Stimulated activated CD4-positive, alpha-beta T cell treated with anti-CD3 and anti-CD28 coated beads, Interleukin-4, amount 100 ng/mL, for 24 hours (primary cell): Measurements from ENCODE around the gene SPEN.

ENCODE experiments used
- DNase-seq: peaks from one replicate; pipeline ENCODE4 v3.0.0-alpha.2; 2020

The SPEN gene

DNA sequence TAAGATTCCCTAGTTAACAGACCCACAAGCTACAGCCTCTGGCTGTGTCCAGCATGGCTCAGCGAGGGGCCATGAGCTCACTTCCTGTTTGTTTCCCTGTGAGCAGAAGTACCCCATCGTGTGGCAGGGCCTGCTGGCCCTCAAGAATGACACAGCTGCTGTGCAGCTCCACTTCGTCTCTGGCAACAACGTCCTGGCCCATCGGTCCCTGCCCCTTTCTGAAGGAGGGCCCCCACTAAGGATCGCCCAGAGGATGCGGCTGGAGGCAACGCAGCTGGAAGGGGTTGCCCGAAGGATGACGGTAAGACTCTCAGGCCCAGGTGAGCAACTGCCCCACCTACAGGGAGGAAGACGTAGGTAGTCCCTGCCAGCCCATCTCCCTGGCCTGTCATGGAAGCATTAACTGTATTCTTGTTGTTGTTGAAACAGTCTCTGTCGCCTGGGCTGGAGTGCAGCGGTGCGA lies 90.2 kb downstream of the SPEN start:
- DNase-seq: no peak

DNA sequence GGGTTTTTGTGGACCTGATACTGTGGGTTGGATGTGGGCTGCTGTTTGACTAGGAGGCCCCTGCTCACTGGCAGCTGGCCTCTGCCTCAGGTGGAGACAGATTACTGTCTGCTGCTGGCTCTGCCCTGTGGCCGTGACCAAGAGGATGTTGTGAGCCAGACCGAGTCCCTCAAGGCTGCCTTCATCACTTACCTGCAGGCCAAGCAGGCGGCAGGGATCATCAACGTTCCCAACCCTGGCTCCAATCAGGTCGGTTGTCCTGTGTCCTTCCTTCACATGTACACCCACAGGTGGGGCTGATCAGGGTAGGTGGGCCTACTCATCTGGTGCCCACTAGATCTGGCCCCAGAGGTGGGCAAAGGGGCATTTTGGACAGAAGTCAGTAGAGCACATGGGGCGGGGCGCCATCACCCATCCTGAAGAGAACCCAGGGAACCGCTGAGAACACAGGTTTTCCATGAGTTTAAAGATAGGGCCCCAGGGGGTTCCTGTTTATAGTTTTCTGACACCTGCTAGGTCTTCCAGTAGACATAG lies 91.2 kb downstream of the SPEN start:
- no peak for DNase-seq

DNA sequence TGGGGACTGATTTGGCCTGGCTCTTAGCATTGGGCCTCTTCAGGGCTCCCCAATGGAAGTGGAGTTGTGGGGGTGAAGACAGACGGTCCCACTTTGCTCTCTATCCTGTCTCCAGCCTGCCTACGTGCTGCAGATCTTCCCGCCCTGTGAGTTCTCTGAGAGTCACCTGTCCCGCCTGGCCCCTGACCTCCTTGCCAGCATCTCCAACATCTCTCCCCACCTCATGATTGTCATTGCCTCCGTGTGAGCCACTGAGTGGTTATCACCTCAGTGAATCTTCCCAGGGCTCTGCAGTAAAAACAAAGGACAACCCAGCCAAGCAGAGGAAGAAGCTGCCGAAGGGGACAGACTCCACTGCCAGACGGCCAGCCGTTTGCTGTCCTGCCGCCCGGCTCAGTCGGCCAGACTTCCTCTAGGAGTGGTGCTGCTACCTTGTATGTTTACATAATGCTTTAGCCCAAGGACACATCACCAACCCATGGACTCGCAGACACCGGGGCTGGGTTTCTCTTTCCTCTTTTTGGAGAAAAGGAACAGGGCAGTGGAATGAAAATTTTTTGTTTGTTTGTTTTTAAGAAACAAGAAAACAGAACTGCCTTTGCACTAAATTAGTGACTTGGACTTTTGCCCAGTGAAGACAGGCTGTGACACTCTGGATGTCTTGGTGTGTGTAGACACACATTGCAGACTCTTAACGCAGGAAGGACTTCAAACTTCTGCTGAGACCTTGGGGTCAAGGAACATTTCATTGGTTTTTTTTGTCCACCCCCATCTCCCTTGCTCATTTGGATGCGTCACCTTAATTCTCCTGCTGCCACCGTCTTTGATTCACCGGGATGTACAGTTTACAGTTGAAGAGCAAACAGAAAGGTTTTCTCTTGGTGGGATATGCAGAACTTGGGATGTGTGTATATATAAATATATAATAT lies 91.9 kb downstream of the SPEN start:
- DNase-seq: no peak

DNA sequence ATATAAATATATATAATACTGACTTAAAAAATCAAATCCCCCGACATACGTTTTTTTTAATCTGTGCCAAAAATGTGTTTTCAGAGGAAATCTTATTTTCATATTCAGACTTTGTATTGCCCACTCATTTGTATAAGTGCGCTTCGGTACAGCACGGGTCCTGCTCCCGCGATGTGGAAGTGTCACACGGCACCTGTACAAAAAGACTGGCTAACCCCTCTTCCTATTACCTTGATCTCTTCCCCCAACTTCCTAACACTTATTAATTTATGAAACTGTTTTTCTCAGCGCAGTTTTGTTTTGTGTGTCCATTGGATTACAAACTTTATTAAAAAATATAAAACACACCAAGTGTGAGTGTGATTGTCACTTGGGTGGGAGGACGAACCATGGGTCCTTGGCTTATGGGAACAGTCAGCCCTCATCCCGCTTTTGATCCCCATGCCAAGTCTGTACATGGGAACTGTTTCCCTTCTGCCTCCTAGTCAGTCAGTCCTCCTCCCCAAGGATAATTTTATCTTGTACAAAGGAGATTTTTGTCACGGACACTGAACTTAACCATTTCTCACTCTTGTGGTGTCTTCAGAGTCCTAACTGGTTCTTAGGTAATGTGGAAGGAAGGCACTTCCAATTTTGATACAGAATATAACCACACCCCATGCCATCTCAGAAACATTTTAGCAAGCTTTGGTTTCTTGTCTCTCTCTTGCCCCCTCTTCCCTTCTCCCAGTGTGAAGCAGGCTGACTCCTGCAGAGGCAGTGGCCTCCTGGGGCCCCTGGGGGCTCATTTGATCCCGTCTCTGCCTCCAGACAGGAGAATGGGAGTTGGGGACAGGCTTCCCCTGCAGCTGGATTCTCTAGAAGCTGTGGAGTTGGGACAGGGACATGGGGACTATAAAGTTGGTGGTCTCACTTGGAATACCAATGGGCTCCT lies 92.9 kb downstream of the SPEN start:
- DNase-seq: no peak

DNA sequence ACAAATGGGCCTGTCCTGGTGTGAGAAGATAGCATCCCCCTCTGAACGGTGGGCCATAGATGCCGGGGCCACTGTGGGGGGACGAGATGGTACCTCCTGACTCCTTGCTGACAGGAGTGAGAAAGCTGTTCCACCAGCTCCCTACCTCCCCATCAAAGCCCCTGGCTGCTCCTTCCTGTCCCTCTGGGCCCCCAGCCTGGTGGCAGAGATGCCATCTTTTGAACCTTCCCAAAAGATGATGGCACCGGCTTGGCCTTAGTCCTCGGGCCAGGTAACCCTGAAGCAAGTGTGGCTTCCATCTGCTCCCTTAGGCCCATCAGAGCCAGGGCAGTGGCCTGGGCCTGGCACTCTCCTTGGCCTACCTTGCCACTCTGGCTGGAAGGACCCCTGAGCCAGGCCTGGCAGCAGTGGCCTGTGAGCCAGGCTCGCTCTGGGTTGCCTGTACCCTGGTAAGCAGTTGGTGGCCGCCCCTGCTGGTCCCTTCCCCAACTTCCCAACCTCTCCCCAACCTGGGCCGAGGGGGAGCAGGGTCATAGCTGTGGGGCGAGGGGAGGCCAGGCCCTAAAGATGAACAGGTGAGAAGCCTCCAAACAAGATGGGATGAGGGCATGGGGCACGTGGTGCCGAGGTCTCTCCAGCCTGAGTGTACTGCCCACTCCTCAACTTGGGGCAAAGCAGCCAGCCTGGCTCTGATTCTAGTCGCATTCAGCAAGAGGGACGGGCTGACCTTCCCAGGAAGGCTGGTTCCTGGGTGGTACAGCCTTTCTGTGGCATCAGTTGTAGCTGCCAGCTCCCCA lies 93.7 kb downstream of the SPEN start:
- no peak for DNase-seq

DNA sequence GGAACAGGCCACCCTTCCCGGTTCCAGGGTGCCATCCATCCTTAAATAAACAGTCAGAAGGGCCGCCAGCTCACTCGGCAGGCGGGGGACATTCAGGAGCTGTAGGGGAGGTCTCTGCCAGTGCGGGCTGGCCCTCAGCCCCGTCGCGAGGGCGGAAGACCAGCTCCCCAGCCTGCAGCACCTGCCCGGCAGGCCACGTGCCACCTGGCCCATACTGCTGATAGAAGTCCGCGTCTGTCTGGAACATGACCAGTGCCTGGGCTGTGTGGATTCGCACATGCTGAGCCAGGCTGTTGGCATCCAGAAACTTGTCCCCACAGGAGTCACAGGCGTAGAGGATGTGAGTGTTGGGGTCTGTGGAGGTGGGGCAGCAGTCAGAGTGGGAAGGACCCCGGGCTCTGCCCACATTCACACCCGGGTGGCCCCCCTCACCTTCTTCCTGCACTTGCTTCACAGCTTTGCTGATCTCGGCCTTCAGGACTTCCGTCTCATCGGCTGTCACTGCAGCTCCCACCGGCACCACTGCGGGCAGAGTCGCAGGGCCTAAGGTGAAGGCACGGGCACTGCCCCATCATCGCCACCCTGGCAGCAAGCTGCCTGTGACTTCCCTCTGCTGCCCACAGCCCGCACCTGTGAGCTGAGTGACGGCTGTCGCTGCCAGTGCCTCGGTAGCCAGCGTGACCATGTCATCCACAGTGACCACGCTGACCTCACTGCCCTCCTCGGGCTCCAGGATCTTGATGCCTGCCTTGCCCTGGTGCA lies 94.6 kb downstream of the SPEN start:
- DNase-seq: no peak

DNA sequence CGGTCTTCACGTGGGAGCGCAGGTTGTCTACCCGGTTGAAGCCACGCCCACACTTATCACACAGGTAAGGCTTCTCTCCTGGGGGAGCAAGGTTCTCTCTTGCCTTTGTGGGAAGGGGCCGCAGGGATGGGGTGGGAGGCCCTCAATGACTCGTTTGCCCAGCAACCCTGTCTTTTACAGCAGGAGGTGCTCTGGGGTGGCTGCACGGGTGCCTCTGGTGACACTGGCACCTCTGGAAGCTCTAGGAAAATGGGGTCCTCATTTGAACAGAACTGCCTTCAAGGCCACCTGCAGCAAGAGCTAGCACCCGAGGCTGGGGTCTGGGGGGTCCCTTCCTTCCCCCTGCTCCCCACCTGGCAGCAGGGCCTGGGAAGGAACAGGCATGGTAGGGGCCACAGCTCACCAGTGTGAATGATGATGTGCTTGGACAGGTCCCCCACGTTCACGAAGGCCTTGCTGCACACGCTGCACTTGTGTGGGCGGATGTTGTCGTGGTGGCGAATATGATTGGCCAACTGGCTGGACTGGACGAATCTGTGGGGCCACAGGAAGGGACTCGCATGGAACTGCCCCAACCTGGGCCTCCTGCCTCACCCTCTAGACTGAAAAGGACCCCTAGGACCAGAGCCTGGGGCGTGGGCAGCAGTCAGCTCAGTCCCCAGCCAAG lies 95.3 kb downstream of the SPEN start:
- no peak for DNase-seq

DNA sequence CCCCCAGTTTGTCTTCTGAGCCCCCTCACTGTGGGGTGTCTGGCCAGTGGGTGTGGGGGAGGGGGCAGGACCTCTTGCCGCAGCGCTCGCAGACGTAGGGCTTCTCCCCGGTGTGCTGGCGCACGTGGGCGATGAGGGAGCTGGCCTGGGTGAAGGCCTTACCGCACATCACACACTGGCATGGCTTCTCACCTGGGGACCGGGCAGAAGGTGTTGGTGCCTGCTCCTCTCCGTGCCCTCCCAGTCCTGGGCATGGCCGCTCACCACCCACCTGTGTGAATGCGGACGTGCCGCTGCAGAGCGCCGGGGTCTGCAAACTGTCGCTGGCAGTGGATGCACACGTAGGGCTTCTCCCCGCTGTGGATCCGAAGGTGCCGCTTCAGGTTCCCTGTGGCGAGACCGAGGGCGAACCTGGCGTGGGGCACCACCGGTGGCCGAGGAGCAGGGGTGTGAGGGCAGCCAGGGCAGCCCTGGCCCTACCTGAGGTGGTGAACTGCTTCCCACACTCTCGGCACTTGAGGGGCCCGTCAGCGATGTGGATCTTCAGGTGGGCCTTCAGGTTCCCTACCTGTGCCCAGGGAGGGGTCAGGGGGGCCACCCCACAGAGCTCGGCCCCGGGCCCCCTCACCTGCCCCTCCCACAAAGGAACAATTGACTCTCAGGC lies 96.0 kb downstream of the SPEN start:
- no peak for DNase-seq

DNA sequence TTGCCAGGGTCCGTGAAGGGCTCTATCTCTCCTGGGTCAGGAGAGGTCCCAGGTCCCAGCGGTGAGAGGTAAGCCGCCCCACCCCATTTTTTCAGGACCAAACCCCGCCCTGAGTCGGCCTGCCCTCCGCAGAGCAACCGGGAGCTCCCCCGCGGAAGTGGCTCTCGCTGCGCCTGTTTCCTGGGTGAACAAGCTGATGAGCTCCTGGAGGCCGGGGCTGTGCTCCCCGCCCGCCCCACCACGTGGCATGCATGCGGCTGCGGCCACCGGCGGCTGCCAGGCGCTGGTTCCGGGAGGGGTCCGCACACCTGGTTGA lies 96.4 kb downstream of the SPEN start:
- no peak for DNase-seq

DNA sequence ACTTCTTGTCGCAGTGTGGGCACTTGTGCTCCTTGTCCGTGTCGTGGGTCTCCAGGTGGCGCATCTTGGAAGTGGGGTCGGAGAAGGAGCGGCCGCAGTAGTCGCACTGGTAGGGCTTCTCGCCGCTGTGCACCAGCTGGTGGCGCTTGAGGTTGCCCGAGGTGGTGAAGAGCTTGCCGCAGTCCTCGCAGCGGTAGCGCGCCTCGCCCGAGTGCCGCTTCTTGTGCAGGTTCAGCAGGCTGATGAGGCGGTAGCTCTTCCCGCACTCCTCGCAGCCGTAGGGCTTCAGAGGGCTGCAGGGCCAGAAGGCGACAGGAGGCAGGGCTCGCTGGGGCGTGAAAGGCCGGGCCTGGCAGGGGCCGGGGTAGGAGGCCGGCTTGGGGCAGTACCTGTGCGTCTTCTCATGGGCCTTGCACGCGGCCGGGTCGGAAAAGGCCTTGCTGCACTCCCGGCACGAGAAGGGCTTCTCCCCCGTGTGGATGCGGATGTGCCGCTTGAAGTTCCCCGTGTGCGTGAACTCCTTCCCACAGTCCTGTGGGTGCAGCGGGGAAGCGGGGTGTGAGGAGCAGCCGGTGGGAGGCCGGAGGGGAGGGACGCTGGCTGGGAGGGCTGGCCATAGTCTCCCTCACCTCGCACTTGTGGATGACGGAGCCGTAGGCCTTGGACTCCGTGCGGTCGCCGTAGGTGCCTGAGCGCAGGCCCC lies 97.0 kb downstream of the SPEN start:
- DNase-seq: no peak

DNA sequence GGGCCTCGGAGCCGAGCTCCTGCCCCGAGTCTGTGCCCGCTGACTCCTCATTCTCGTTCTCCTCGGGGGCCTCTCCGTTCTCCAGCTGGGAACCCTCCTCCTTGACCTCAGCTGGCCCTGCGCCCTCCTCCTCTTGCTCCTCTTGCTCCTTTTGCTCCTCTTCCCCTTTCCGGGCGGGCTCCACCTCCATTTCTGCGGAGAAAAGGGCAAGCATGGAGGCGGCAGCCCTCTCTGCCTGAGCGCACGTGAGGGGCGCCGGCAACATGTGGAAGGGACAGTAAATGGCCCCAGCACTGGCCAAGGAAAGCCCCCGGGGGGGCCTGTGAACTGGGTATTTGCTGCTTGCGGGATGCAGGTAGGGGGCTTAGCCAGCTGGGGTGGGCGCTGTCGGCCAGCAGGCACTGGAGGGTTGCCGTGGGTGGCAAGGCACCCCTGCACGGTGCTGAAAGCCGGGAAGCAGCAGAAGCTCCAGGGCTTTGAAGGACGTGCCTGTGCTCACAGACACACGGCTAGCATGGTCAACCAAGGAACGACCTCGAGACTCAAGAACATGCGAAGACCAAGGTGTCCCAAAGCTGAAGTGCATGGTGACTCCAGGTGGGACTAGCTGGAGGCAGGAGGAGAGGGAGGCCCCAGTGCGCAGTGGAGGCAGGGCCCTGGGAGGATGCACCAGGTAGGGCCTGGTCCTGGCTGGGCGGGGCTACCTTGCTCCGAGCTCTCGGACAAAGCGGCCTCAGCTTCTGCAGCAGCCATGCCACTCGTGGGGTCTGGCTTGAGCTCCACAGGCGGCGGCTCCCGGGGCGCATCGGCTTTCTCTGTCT lies 97.7 kb downstream of the SPEN start:
- no peak for DNase-seq

DNA sequence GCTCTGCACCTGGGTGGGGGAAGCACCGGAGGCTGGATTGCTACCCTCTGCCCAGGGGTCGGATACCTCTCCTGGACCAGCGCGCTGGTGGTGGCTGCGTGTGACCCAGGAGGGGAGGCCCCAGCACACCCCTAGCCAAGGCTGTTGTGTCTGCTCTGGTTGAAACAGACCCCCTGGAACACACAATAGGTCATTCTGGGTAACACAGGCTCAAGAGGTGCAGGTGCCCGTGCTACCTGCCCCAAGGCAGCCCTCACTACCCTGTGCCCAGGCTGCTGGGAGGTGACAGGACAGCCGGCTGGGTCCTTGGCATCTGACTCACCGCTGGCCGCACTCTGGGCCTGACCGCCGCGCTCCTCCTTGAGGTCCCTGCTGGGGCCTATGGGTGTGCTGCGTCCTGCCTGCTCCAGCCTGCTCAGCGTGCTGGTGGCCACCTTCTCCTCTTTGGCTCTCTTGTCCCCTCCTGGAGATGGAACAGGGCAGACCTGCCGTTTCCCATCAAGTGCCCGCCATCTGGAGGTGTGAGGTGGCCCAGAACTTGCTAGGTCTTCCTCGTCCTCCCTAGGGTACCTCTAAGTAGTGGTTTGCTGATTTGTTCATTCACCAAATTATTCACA lies 98.4 kb downstream of the SPEN start:
- no peak for DNase-seq

DNA sequence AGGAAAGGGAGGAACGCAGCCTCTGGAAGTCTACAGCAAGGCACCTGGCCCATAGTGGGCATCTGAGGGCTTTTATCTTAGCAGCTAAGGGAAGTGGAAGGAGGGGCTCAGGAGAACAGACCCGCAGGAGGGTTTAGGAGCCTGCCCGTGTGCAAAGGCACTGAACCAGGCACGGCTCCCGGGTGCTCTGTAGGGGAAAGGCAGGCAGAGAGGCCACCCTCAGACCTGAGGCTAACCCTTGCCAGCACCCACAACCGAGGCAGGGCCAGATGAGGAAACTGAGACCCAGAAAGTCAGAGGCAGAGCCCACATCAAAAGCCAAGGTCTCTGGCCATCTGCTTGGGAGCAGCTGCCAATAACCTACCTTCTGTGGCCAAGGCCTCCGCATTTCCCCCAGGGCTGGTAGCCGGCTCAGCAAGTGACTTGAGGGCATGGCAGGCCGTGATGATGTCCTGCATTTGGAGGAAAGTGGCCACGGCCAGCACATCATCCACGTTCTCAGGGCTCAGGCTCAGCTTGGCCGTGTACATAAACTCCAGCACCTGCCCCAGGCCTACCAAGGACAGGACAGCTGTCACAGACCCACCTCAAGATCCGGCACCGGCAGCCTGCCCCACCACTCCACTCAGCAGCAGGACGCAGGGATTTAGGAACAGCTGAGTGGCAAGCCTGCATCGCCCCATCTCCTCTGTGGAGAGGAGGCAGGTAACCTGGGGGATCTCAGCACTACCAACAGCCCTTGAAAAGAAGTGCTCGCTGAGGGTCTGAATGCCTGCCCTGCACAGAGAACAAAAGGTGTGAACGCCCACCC lies 99.3 kb downstream of the SPEN start:
- no peak for DNase-seq

DNA sequence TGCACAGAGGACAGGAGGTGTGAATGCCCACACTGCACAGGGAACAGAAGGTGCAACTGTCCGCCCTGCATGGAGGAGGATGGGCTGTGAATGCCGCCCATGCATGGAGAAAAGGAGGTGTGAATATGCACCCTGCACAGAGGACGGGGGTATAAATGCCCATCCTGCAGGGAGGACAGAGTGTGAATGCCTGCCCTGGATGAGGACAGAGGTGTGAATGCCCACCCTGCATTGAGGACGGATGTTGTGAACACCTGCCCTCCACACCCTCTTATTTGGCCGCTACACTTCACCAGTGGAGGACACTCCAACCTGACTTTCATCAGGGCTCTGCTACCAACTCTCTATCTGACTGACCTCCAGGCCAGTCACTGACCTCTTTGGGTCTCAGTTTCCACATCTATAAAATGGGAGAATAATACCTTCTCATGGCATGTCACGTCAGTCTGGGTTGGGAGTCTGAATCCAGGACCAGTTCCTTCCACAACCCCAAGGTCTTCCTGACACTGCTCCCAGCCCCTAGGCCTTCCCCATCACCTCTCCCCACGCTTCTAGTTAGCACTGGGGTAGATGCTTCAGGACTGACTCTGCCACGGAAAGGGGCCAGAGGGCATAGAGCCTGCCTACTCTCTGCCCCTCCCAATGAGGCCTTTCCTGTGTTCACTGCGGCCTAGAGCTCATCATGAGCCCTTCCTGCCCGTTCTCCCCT lies 100.0 kb downstream of the SPEN start:
- DNase-seq: no peak

DNA sequence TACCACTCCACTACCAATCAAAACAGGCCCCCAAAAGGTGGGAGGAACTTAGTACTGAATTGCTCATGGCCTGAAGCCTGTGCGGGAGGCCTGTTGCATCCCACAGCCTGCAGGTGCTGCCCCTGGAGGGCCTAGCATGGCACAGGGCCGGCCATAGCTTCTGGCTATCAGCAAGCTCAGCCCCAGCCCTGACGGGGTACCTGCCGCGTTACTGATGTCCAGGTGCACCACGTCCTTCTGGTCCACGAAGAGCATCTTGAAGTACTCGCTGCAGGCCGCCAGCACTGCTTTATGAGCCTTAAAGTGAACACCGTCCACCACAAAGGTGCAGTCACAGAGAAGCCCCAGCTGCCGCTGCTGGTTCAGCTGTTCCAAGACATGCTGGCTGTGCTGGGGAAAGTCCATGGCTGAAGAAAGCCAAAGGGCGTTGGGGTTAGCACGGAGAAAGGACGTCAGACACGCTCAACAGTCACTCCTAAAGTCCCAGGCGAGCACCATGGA lies 100.6 kb downstream of the SPEN start:
- no peak for DNase-seq

DNA sequence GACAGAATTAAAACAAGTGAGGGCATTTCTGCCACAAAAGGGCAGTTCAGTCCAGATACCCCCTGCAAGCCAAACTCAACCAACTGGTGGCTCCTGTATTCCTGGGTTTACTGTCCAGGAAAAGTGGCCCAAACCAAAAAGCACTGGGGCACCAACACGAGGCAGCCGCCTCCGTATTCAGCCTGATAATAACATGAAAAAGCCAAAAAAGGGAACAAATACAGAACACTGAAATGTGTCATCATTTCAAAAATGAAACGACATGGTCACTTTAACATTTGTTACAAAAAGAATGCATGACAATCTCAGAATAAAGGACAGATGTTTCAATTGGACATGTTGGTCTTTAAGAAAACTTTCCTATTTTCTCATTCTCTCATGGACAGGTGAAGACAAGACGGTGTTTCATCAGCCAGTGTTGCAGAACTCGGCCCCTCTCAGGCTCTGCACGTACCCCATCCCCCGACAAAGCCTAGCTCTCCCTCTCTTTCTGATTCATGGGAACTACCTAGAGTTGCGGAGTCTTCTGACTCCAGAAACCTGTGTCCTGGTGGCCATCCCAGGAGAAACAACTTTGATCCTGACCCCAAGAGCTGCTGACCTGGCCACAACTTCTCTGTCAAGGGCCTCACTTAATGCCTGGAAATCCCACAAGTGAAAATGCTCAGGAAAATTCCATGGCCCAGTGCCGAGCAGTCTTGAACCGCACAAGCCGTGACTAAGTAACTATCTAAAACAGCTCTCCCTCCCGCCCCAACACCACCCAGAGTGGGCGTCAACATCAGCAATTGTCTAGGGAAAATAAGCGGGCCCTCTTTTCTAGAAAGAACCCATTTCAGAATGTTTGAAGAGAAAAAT lies 101.3 kb downstream of the SPEN start:
- DNase-seq: peak; percentile 63
